Measurements from ENCODE around the gene CZIB.

CZIB gene

GRCh38 chr1:53180951-53181350 lies 39.5 kb downstream of the CZIB start:
- no peak for TF ChIP-seq CTCF (IDR thresholded peaks at IDR 0.05; ENCODE audit: insufficient read depth, missing control alignments)
- no peak for DNase-seq (ENCODE audit: insufficient read length, low spot score)
- no peak for FAIRE-seq

GRCh38 chr1:53180226-53180625 lies 40.2 kb downstream of the CZIB start:
- no peak for DNase-seq (ENCODE audit: insufficient read length, low spot score)
- FAIRE-seq: no peak
- no peak for TF ChIP-seq CTCF (IDR thresholded peaks at IDR 0.05; ENCODE audit: insufficient read depth, missing control alignments)

- DNase-seq (ENCODE audit: insufficient read length, low spot score): no peak
- no peak for FAIRE-seq
Measured at GRCh38 chr1:53176452-53177208, 43.8 kb downstream of the CZIB start.

GRCh38 chr1:53174971-53175913 lies 45.2 kb downstream of the CZIB start:
- no peak for DNase-seq (ENCODE audit: insufficient read length, low spot score)
- FAIRE-seq: no peak
- TF ChIP-seq CTCF (IDR thresholded peaks at IDR 0.05; ENCODE audit: insufficient read depth, missing control alignments): no peak

More at GRCh38 chr1:53176452-53177208, 43.8 kb downstream of the CZIB start:
- TF ChIP-seq CTCF (IDR thresholded peaks at IDR 0.05; ENCODE audit: insufficient read depth, missing control alignments): peak; percentile 78

- no peak for DNase-seq (ENCODE audit: insufficient read length, low spot score)
- no peak for FAIRE-seq
- peak; percentile 11 for TF ChIP-seq CTCF (IDR thresholded peaks at IDR 0.05; ENCODE audit: insufficient read depth, missing control alignments)
Measured at GRCh38 chr1:53172426-53173128, 47.9 kb downstream of the CZIB start.

GRCh38 chr1:53166912-53167311 lies 53.5 kb downstream of the CZIB start:
- no peak for FAIRE-seq
- TF ChIP-seq CTCF (IDR thresholded peaks at IDR 0.05; ENCODE audit: insufficient read depth, missing control alignments): no peak
- no peak for DNase-seq (ENCODE audit: insufficient read length, low spot score)

Measured in D721Med (cell line).